Glomerular visceral epithelial cell (primary cell): ENCODE results near the gene P2RY6.

Experiments
- DNase-seq: peaks from one replicate; pipeline ENCODE4 v3.0.0-alpha.2; 2016; ENCODE audit errors: extremely low spot score

Gene P2RY6

GRCh38 chr11:73334384-73335203 is 62.5 kb downstream of the P2RY6 start:
- DNase-seq: peak; percentile 89

DNA sequence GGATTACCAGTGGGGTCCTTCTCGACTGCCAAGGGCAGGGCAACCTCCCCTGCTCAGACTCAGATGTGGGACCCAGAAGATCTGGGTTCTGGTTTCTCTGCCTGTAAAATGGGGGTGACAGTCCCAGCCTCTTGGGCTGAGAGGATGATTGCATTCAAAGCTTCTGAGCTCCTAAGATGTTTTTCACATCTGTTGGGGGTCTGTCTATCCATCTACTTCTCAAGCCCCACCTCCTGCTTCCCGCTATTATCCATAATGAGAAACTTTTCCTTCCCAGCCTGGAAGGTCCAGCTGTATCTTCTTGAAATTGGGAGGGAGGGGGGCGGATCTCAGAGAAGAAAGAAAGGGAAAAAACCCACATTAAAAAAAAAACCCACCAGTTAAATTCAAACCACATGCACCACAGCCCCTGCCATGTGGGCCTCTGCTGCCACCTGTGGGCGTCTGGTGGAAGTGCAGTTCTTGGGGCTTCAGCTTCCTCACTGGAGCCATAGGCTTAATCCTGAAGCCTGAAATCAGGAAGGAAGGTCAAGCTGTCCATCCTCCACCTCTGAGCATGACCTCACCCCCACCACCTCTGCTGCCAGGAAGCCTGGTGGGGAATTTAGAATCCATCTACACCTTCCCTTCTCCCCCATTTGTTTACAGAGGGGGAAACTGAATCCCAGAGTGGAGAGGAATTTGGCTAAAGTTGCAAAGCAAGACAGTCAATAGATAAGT is 63.2 kb downstream of the P2RY6 start:
- DNase-seq: peak; percentile 85

DNA sequence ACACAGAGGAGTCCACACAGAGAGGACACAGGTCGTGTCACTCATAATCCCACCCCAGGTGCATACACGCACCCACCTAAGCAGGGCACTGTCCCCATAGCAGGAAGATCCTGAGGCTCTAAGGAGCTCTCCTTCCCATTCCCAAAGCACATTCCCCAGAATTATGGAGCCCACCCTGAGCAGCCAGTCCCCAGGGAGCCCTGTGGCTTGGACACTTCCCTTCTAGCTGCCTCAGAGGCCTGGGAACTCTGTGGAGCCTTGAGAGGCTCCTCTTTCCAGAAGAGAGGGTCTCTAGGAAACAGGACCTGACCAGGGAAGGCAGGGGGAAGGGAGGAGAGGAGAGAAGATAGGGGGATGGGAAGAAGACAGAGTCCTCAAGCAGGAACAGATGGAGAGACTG is 65.7 kb downstream of the P2RY6 start:
- no peak for DNase-seq

- DNase-seq: no peak
Measured at GRCh38 chr11:73338279-73338678, 66.1 kb downstream of the P2RY6 start.

DNA sequence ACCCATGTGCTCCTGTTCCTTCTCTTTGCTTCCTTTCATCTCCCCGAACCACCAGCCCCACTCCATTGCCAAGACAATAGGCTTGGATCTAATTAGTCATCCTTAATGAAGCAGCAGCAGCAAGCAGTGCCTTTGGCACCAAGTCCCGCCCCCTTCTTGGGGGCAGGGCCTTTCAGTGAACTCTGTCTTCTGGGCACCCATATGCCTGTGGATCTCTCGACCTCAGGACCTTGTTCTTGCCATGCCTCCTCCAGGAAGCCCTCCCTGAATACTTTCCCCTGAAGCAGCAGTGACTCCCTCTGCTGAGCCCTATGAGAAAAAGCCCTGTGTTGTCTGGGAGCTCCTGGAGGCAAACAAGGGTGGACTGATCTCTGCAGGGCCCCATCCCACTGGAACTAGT is 68.0 kb downstream of the P2RY6 start:
- no peak for DNase-seq

- no peak for DNase-seq
Measured at GRCh38 chr11:73342633-73343032, 70.5 kb downstream of the P2RY6 start.

- DNase-seq: no peak
Measured at GRCh38 chr11:73343076-73343873, 71.1 kb downstream of the P2RY6 start.

DNA sequence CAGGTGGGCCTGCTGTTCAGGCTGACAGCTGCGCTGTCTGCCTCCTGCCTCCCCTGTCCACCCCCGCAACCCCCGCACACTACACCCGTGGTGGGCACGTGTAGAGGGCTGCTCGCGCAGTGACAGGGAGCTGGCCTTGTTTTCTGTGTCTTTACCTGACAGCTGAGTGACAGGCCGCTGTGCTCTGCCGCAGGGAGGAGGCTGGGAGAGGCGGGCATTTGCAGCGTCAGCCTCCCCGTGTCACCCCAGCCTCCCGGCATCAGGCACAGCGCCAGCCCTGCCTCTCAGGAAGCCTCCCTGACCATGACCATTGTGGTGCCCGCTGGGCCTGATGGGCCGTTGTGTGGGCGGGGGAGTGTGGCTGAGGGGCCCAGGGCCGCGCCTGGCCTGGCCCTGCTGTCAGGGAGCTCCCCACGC is 72.1 kb downstream of the P2RY6 start:
- no peak for DNase-seq

- DNase-seq: no peak
Measured at GRCh38 chr11:73345481-73346160, 73.5 kb downstream of the P2RY6 start.

DNA sequence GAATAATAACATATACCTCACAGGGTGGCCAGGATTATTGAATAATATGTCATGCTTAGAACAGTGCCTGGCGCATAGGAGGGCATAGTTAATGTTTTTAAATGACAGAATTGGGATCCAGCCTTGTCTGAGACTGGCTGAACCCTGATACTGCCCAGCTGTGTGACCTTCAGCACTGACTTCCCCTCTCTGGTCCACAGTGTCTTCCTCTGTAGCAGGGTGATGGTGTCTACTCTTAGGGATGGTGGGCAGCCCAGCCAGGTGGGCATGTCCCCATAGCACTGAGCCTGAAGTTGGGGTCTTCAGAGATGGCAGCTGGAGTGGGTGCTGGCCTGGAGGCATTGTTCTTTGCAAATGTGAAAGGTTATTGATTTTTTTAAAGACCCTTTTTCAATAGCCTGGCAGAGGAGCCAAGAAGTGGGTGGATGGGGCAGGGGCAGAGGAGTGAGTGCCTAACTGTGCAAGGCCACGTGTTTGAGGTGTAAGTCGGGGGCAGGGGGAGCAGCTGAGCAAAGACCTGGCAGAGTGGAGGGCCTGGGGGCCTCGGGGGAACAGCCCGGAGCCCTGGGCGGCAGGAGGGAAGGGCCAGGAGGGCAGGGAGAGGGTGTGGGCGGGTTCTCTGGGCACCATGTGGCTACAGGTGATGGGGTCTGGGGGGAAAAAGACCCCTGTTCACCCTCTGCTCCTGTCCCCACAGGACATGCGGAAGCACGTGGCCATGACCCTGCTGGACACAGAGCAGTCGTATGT is 74.2 kb downstream of the P2RY6 start:
- no peak for DNase-seq

- no peak for DNase-seq
Measured at GRCh38 chr11:73347067-73347466, 74.9 kb downstream of the P2RY6 start.
